ENCODE data around the gene MAPK12.
A peak's percentile ranks its signal among the peaks of the same experiment; 100 is the strongest.
"Not testable (repeated sequence)": the region's sequence is repeated elsewhere in the genome, so short reads cannot be mapped to it uniquely, and the experiment has no call there.

Gene MAPK12

DNA sequence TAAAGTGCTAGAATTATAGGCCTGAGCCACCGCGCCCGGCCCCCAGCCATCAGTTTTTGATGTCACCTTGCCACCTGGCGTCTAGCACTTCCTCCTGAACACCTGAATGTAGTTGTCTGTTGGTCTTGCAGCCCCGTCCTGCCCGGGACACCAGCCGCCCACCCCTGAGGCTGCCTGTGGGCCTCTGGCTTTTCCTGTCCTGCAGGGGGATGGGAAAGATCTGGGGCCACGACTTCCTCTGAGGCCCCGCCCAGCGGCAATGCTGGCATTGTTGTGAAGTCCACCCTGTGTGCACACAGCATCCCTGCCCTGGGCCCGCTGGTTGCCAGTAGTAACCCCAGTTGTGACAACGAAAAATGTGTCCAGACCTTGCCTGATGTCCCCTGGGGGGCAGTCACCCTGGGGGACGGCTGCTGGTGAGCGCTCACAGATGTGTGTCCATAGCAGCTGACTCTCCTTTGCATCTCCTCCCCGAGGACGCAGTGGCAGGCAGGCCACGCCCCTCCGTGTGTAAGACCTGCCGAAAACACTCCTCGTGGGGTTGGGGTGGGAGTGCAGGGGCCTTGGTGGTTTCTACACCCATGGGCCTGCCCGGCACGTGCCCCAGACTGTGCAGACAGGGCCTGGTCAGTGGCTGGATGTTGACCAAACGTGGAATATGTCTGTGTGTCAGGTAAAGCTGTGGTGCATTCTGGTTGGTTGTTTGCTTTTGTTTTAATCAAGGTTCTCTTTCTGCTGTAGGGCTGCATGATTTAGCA lies 53.9 kb downstream of the MAPK12 start:
- in situ Hi-C loops (cut with HindIII; ENCODE audit: low sequenced_read_pairs): no loop called here
- DNase-seq (ENCODE audit: low read depth, low spot score): no peak
- TF ChIP-seq, protein P1, sequence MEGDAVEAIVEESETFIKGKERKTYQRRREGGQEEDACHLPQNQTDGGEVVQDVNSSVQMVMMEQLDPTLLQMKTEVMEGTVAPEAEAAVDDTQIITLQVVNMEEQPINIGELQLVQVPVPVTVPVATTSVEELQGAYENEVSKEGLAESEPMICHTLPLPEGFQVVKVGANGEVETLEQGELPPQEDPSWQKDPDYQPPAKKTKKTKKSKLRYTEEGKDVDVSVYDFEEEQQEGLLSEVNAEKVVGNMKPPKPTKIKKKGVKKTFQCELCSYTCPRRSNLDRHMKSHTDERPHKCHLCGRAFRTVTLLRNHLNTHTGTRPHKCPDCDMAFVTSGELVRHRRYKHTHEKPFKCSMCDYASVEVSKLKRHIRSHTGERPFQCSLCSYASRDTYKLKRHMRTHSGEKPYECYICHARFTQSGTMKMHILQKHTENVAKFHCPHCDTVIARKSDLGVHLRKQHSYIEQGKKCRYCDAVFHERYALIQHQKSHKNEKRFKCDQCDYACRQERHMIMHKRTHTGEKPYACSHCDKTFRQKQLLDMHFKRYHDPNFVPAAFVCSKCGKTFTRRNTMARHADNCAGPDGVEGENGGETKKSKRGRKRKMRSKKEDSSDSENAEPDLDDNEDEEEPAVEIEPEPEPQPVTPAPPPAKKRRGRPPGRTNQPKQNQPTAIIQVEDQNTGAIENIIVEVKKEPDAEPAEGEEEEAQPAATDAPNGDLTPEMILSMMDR (IDR thresholded peaks at IDR 0.05; ENCODE audit: low read depth, low read length): no peak

DNA sequence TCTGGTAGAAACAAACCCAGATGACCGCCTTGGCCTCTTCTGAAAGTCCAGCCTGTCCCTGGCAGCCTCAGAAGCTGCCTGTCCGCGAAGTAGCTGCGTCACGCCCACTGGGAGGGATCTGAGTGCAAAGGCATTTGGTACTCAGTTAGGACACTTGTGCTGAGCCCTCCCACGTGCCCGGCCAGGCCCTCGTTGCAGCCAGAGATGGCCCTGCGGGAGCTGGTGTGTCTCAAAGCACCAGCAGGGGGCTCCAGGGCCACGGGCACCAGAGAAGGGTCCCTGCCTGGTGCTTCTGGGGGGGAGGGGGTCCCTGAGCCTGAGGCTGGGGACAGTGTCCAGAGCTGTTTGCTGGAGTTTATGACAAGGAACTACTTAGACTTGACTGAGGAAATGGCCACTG lies 54.9 kb downstream of the MAPK12 start:
- DNase-seq (ENCODE audit: low read depth, low spot score): no peak
- no peak overlapping the region for H3K4me3 ChIP-seq (ENCODE audit: low read depth, low read length)
- in situ Hi-C loops (cut with HindIII; ENCODE audit: low sequenced_read_pairs): no loop called here
- TF ChIP-seq, protein P1 (IDR thresholded peaks at IDR 0.05; ENCODE audit: low read depth, low read length): peak; percentile 60

More for the DNA sequence above, 53.9 kb downstream of the MAPK12 start:
- H3K4me3 ChIP-seq (ENCODE audit: low read depth, low read length): no peak overlapping the region

DNA sequence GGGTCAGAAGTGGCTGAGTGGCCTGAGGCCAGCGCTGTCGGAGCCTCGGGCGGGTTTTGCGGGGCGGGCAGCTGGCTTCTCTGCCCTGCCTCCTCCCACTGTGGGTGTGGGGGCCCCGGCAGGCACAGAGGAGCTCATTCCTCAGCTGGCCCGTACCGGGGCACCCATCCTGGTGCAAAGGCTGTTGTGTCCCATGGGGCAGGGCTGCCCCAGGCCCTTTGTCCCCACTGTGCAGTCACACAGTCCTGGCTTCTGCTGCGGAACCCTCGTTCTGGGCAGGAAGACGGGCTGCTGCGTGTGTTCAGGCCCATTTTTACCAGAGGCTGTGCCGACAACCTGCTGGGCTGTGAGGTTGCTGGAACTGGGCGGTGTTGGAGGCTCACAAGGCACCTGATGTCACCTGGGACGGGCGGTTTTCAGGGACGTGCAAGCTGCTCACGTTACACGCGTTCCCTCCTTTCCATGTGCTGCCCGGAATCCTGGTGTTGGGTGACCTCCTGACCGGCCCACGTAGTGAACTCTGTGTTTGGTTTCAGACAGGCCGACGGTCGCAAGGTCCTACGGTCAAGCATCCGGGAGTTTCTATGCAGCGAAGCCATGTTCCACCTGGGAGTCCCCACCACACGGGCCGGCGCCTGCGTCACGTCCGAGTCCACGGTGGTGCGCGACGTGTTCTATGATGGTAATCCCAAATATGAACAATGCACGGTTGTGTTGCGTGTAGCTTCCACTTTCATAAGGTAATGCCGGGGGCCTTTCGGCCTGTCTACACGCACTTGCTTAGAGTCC lies 55.5 kb downstream of the MAPK12 start:
- TF ChIP-seq, protein P1 (IDR thresholded peaks at IDR 0.05; ENCODE audit: low read depth, low read length): no peak
- DNase-seq (ENCODE audit: low read depth, low spot score): no peak
- in situ Hi-C loops (cut with HindIII; ENCODE audit: low sequenced_read_pairs): no loop called here
- no peak overlapping the region for H3K4me3 ChIP-seq (ENCODE audit: low read depth, low read length)

DNA sequence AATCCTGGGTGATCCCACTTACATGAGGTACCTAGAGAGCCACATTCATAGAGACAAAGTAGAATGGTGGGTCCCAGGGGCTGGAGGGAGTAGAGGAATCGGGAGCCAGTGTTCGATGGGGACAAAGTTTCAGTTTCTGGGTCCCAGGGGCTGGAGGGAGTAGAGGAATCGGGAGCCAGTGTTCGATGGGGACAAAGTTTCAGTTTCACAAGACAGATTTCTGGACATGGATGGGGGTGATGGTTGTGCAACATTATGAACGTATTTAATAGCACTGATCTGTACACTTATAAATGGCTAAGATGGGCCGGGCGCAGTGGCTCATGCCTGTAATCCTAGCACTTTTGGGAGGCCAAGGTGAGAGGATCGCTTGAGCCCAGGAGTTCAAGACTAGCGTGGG lies 56.5 kb downstream of the MAPK12 start:
- DNase-seq (ENCODE audit: low read depth, low spot score); H3K4me3 ChIP-seq (ENCODE audit: low read depth, low read length); in situ Hi-C loops (cut with HindIII; ENCODE audit: low sequenced_read_pairs): not testable (repeated sequence)

DNA sequence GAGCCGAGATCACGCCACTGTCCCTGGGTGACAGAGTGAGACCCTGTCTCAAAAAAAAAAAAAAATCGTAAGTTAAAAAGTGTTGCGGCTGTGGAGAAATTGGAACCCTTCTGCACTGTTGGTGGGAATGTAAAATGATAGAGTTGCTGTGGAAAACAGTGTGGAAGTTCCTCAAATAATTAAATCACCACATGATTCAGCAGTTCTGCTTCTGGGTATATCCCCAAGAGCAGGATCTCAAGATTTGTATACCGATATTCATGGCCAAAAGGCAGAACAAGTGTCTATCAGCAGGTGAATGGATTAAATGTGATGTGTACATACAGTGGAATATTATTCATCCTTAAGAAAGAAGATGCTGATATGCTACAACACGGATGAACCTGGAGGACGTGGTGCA lies 56.9 kb downstream of the MAPK12 start:
- no peak overlapping the region for H3K4me3 ChIP-seq (ENCODE audit: low read depth, low read length)
- DNase-seq (ENCODE audit: low read depth, low spot score): no peak
- in situ Hi-C loops (cut with HindIII; ENCODE audit: low sequenced_read_pairs): no loop called here
- TF ChIP-seq, protein P1 (IDR thresholded peaks at IDR 0.05; ENCODE audit: low read depth, low read length): no peak

DNA sequence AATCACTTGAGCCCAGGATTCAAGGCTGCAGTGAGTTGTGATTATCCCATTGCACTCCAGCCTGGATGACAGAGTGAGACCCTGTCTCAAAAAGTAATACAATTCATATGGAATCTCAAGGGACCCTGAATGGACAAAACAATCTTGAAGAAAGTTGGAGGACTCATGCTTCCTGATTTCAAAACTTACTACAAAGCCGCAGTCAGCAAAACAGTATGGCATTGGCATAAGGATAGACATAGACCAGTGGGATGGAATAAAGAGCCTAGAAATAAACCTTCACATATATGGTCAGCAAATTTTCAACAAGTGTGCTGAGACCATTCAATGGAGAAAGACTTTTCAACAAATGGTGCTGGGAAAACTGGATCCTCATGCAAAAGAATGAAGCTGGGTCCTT lies 58.2 kb downstream of the MAPK12 start:
- H3K4me3 ChIP-seq (ENCODE audit: low read depth, low read length): no peak overlapping the region
- in situ Hi-C loops (cut with HindIII; ENCODE audit: low sequenced_read_pairs): no loop called here
- TF ChIP-seq, protein P1 (IDR thresholded peaks at IDR 0.05; ENCODE audit: low read depth, low read length): no peak
- no peak for DNase-seq (ENCODE audit: low read depth, low spot score)

Data from astrocyte of the spinal cord (primary cell).